ENCODE measurements around the gene RXRA.

Gene RXRA

DNA sequence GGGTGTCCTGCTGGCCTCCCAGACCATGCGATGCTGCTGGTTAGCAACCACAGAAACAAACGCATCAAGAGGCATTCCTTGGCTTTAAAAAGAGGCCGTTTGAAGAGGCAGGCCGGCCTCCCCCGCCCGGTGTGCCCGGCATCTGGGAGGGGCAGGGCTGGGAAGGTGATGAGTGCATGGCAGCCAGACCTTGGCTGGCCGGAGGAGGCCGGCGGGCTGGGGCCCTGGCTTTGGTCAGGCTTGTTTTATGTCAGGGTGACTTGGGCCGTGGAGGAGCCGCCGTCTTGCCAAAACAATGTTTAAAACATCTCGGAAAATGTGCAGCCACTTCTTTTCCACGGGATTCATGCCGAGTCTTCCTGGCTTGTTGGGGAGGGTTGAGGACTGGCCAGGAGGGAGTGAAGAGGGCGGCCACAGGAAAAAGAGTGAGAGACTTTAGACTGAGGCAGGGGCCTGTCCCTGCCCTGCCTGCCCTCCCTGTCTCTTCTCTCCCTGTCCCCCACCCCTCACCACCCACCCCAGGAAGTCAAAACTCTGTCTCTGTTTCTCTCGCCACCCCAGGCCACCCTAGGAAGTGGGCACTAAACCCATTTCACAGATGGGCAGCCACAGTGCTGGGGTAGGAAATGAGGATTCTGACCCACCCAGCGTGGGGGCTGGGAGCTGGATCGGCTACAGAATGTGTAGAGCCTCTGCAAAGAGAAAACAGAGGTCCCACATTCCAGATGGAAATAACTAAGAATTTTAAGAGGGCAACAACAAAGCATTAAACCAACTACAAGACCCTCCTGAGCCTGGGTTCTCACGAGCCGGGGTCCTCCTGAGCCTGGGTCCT lies 143.0 kb downstream of the RXRA start:
- no peak for TF ChIP-seq GABPA (IDR thresholded peaks at IDR 0.05; ENCODE audit: low read depth)
- TF ChIP-seq, protein P1, sequence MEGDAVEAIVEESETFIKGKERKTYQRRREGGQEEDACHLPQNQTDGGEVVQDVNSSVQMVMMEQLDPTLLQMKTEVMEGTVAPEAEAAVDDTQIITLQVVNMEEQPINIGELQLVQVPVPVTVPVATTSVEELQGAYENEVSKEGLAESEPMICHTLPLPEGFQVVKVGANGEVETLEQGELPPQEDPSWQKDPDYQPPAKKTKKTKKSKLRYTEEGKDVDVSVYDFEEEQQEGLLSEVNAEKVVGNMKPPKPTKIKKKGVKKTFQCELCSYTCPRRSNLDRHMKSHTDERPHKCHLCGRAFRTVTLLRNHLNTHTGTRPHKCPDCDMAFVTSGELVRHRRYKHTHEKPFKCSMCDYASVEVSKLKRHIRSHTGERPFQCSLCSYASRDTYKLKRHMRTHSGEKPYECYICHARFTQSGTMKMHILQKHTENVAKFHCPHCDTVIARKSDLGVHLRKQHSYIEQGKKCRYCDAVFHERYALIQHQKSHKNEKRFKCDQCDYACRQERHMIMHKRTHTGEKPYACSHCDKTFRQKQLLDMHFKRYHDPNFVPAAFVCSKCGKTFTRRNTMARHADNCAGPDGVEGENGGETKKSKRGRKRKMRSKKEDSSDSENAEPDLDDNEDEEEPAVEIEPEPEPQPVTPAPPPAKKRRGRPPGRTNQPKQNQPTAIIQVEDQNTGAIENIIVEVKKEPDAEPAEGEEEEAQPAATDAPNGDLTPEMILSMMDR (IDR thresholded peaks at IDR 0.05; ENCODE audit: insufficient read depth, low read length): no peak
- TF ChIP-seq, protein P2, sequence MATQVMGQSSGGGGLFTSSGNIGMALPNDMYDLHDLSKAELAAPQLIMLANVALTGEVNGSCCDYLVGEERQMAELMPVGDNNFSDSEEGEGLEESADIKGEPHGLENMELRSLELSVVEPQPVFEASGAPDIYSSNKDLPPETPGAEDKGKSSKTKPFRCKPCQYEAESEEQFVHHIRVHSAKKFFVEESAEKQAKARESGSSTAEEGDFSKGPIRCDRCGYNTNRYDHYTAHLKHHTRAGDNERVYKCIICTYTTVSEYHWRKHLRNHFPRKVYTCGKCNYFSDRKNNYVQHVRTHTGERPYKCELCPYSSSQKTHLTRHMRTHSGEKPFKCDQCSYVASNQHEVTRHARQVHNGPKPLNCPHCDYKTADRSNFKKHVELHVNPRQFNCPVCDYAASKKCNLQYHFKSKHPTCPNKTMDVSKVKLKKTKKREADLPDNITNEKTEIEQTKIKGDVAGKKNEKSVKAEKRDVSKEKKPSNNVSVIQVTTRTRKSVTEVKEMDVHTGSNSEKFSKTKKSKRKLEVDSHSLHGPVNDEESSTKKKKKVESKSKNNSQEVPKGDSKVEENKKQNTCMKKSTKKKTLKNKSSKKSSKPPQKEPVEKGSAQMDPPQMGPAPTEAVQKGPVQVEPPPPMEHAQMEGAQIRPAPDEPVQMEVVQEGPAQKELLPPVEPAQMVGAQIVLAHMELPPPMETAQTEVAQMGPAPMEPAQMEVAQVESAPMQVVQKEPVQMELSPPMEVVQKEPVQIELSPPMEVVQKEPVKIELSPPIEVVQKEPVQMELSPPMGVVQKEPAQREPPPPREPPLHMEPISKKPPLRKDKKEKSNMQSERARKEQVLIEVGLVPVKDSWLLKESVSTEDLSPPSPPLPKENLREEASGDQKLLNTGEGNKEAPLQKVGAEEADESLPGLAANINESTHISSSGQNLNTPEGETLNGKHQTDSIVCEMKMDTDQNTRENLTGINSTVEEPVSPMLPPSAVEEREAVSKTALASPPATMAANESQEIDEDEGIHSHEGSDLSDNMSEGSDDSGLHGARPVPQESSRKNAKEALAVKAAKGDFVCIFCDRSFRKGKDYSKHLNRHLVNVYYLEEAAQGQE (IDR thresholded peaks at IDR 0.05; ENCODE audit: insufficient replicate concordance, low read depth): no peak
- no peak for DNase-seq (ENCODE audit: low read depth in 1 of 2, low spot score in 1 of 2)
- Histone ChIP-seq H3K27ac (replicated peaks) (no peak overlapping the region), H3K27me3 (ENCODE audit: insufficient read depth, poor library complexity, severe bottlenecking) (no peaks in the 10 kb centered on the region), H3K4me3 (replicated peaks; ENCODE audit: insufficient read depth, low read length) (no peak overlapping the region)

DNA sequence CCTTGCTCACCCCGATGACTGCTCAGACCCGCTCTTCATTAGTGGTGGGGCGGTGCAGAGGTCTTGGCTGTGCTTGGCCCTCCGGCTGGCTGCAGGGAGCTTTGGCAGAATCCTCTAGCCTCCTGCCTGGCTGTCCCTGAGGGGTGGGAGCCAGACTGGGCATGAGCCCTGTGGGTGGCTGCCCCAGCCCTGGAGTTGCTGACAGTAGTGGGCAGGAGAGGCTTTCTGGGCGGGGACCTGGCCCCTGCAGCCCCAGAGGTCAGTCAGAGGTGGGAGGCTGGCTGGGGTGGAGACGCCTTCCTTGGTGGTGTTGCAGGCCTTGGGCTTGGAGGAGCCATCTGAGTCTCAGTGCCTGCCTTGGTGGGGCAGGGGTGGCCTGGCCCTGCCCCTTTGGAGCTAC lies 146.0 kb downstream of the RXRA start:
- DNase-seq (ENCODE audit: low read depth in 1 of 2, low spot score in 1 of 2): no peak
- TF ChIP-seq, protein P1 (IDR thresholded peaks at IDR 0.05; ENCODE audit: insufficient read depth, low read length): no peak
- TF ChIP-seq, protein P2 (IDR thresholded peaks at IDR 0.05; ENCODE audit: insufficient replicate concordance, low read depth): no peak
- no peak for TF ChIP-seq SPI1 (IDR thresholded peaks at IDR 0.05; ENCODE audit: borderline replicate concordance, low read depth)
- TF ChIP-seq POLR2AphosphoS5 (IDR thresholded peaks at IDR 0.05; ENCODE audit: low read depth): no peak
- no peak for TF ChIP-seq GABPA (IDR thresholded peaks at IDR 0.05; ENCODE audit: low read depth)
- Histone ChIP-seq H3K27ac (replicated peaks) (no peak overlapping the region), H3K4me3 (replicated peaks; ENCODE audit: insufficient read depth, low read length) (no peak overlapping the region), H3K27me3 (ENCODE audit: insufficient read depth, poor library complexity, severe bottlenecking) (no peaks in the 10 kb centered on the region)

DNA sequence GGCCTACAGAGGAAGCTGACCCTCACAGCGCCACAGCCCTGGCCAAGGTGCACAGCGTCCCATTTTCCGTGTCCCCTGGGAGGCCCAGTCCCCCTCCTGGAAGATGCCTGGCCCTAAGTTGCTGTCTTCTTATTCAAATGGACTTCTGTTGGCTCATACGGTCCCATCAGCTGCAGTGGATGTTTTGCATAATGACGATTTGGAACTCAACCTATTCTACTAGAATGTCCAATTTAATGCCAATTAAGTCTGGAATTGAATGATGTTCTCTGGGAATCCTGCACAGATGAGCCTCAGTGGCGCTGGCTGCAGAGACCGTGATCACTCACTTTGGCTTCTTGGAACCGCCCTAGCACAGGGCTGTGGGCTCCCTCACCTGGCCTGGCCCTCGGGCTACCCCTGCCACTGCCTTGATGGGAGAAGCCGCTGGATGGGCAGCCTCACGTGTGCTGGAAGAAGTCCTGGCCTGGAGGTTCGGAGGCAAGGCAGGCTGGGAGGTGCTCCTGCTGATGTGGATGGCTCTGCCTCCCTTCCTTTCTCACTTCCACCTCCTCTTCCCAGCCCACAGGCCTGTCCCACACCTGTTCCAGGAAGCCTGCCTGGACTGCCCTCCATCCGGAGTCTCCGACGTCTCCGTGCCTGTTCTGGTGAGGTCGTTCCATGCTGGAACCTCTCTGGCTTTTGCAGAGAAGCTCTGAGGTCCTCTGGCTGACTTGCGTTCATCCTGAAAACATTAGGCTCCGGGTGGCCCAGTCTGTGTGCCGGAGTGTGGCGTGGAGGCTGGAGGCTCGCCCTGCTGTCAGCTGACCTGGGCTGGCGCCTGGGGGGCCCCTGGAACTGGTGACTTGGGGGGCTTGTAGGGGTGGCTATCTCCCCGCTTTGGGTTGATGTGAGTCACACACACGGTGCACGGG lies 147.1 kb downstream of the RXRA start:
- Histone ChIP-seq H3K27me3 (ENCODE audit: insufficient read depth, poor library complexity, severe bottlenecking) (no peaks in the 10 kb centered on the region), H3K27ac (replicated peaks) (no peak overlapping the region), H3K4me3 (replicated peaks; ENCODE audit: insufficient read depth, low read length) (no peak overlapping the region)
- DNase-seq (ENCODE audit: low read depth in 1 of 2, low spot score in 1 of 2): no peak
- TF ChIP-seq, protein P1 (IDR thresholded peaks at IDR 0.05; ENCODE audit: insufficient read depth, low read length): no peak
- TF ChIP-seq GABPA (IDR thresholded peaks at IDR 0.05; ENCODE audit: low read depth) (no peak), SPI1 (IDR thresholded peaks at IDR 0.05; ENCODE audit: borderline replicate concordance, low read depth) (no peak), POLR2AphosphoS5 (IDR thresholded peaks at IDR 0.05; ENCODE audit: low read depth) (no peak)
- TF ChIP-seq, protein P2 (IDR thresholded peaks at IDR 0.05; ENCODE audit: insufficient replicate concordance, low read depth): no peak
